ENCODE measurements around the gene EYA4.

EYA4 gene

GRCh38 chr6:133291671-133292070 lies 50.5 kb downstream of the EYA4 start:
- DNase-seq = no peak

GRCh38 chr6:133297657-133298056 lies 56.5 kb downstream of the EYA4 start:
- DNase-seq = no peak

GRCh38 chr6:133298335-133298734 lies 57.2 kb downstream of the EYA4 start:
- no peak for DNase-seq

GRCh38 chr6:133298801-133299200 lies 57.6 kb downstream of the EYA4 start:
- DNase-seq = no peak

- no peak for DNase-seq
Measured at GRCh38 chr6:133300896-133301295, 59.7 kb downstream of the EYA4 start.

- DNase-seq = no peak
Measured at GRCh38 chr6:133301835-133302234, 60.7 kb downstream of the EYA4 start.

GRCh38 chr6:133306931-133307330 lies 65.8 kb downstream of the EYA4 start:
- DNase-seq = no peak

GRCh38 chr6:133309579-133309978 lies 68.4 kb downstream of the EYA4 start:
- no peak for DNase-seq

- DNase-seq = no peak
Measured at GRCh38 chr6:133312006-133312405, 70.8 kb downstream of the EYA4 start.

- no peak for DNase-seq
Measured at GRCh38 chr6:133313068-133313467, 71.9 kb downstream of the EYA4 start.

GRCh38 chr6:133314947-133315346 lies 73.8 kb downstream of the EYA4 start:
- DNase-seq = no peak

GRCh38 chr6:133315811-133316210 lies 74.7 kb downstream of the EYA4 start:
- DNase-seq = no peak

- no peak for DNase-seq
Measured at GRCh38 chr6:133317704-133318103, 76.5 kb downstream of the EYA4 start.

- DNase-seq = no peak
Measured at GRCh38 chr6:133326584-133326983, 85.4 kb downstream of the EYA4 start.

- DNase-seq = no peak
Measured at GRCh38 chr6:133333852-133334251, 92.7 kb downstream of the EYA4 start.

GRCh38 chr6:133337308-133337707 lies 96.2 kb downstream of the EYA4 start:
- no peak for DNase-seq

GRCh38 chr6:133339543-133340384 lies 98.6 kb downstream of the EYA4 start:
- DNase-seq = no peak

GRCh38 chr6:133340557-133340956 lies 99.4 kb downstream of the EYA4 start:
- no peak for DNase-seq

GRCh38 chr6:133341607-133342158 lies 100.5 kb downstream of the EYA4 start:
- no peak for DNase-seq

GRCh38 chr6:133343220-133343619 lies 102.1 kb downstream of the EYA4 start:
- no peak for DNase-seq

GRCh38 chr6:133348846-133349245 lies 107.7 kb downstream of the EYA4 start:
- no peak for DNase-seq

- DNase-seq = no peak
Measured at GRCh38 chr6:133350928-133351327, 109.8 kb downstream of the EYA4 start.

- DNase-seq = no peak
Measured at GRCh38 chr6:133352046-133352445, 110.9 kb downstream of the EYA4 start.

GRCh38 chr6:133353061-133353460 lies 111.9 kb downstream of the EYA4 start:
- DNase-seq = no peak

- no peak for DNase-seq
Measured at GRCh38 chr6:133355922-133356321, 114.8 kb downstream of the EYA4 start.

All from T-helper 9 cell (primary cell).